Measurements from ENCODE around the gene METTL15. TPM values are rescaled to one million over a fixed set of nuclear protein-coding genes. Genes with fewer than 3 reads are reported as not detected.

The METTL15 gene
- total RNA-seq, 4 donors from 2014 or later = 9.2 to 22.5 (median 19.2) TPM

DNA sequence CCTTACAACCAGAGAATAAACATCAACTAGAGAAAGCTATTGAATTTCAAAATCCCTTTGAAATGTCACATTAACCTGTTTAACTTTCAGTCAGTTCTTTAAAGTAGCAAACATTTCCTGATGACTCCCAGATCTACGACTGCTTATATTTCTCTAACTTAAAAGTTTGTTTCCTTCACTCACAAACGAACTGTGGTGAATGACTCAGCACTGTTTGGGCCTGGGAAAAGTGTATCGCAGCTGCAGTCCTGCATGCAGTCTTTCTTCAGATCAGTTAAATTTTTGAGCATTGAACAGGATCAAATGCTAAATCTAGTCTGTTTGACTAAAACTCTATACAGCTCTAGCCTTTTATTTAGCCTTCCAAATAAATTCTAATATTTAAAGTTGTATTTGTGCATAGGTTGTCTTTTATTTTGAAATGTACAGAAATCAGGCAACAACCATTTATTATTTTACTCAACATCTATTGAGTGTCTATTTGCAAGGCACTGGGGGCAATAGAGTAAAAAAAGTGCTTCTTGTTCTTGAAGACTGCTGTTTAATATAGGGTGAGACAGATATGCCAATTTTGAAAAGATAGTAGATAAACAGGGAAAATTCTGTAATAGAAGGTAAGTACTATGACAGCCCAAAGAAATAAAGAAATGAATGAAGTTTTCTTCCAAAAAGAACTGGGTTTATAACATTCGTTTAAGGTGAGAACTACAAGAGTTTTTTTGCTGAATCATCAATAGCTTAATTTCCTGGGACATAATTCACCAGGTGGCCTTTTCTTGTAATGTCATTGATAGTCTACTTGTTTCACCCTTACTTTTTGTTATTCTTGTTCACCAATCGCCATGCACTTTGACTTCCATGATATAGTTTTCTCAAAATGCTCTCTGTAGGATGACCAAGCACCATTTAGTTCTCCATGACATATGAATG, 235.4 kb downstream of the METTL15 start:
- intact Hi-C loops (cut with DNase I; ENCODE audit: low total_unique reads) = no loop called here
- H3K4me1 ChIP-seq = peaks cover 0 to 6% (median 0%) of the 10 kb centered on the region in 4 donors
- H3K9me3 ChIP-seq = peaks cover 13 to 14% of the 10 kb centered on the region in 2 donors
- in situ Hi-C loops (cut with MboI; ENCODE audit: low pct_ligation_motif_present in 1 of 4, low pct_unique_long_range_greater_than_20kb in 1 of 4, low sequenced_read_pairs in 3 of 4) = no loop called here
- no peak overlapping the region for H3K4me3 ChIP-seq
- no peaks in the 10 kb centered on the region for H3K27me3 ChIP-seq
- DNase-seq = no peak
- WGBS, 2 donors (ENCODE audit: low coverage in 1 of 2) = 40 to 47% methylated on average over 5 of the region's 5 CpGs
- H3K36me3 ChIP-seq = no peaks in the 10 kb centered on the region
- no peak overlapping the region for H3K27ac ChIP-seq
- TF ChIP-seq, protein P1, sequence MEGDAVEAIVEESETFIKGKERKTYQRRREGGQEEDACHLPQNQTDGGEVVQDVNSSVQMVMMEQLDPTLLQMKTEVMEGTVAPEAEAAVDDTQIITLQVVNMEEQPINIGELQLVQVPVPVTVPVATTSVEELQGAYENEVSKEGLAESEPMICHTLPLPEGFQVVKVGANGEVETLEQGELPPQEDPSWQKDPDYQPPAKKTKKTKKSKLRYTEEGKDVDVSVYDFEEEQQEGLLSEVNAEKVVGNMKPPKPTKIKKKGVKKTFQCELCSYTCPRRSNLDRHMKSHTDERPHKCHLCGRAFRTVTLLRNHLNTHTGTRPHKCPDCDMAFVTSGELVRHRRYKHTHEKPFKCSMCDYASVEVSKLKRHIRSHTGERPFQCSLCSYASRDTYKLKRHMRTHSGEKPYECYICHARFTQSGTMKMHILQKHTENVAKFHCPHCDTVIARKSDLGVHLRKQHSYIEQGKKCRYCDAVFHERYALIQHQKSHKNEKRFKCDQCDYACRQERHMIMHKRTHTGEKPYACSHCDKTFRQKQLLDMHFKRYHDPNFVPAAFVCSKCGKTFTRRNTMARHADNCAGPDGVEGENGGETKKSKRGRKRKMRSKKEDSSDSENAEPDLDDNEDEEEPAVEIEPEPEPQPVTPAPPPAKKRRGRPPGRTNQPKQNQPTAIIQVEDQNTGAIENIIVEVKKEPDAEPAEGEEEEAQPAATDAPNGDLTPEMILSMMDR (IDR thresholded peaks at IDR 0.05) = no peak
- TF ChIP-seq EP300 (IDR thresholded peaks at IDR 0.05; ENCODE audit: low read depth) (no peak), POLR2A (IDR thresholded peaks at IDR 0.05) (no peak), POLR2AphosphoS5 (IDR thresholded peaks at IDR 0.05) (no peak)

DNA sequence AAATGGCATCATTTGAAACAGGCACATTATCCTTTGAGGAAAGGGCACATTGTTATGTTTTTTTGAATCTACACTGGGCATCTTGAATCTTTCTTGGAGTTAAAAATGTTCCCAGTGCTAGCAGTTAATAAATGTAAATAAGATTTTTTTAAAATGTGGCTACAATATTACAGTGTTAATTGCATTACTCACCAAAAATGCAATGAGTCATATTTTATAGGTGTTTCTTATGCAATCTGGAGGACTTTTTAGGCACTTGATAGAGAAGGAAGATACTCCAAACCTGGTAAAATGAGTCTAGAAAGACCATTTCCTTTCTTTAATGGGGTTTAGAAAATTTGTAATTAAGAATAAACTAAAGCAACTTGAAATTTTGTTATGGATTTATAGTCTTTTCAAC, 238.0 kb downstream of the METTL15 start:
- intact Hi-C loops (cut with DNase I; ENCODE audit: low total_unique reads) (no loop called here), in situ Hi-C loops (cut with MboI; ENCODE audit: low pct_ligation_motif_present in 1 of 4, low pct_unique_long_range_greater_than_20kb in 1 of 4, low sequenced_read_pairs in 3 of 4) (no loop called here)
- H3K27ac ChIP-seq = no peak overlapping the region
- no peak for DNase-seq
- H3K9me3 ChIP-seq = no peaks in the 10 kb centered on the region
- peaks cover 0 to 6% (median 0%) of the 10 kb centered on the region in 4 donors for H3K4me1 ChIP-seq
- no peaks in the 10 kb centered on the region for H3K27me3 ChIP-seq
- no peak overlapping the region for H3K4me3 ChIP-seq
- H3K36me3 ChIP-seq = no peaks in the 10 kb centered on the region
- no peak for TF ChIP-seq EP300 (IDR thresholded peaks at IDR 0.05; ENCODE audit: low read depth)
- TF ChIP-seq POLR2AphosphoS5 (IDR thresholded peaks at IDR 0.05) = no peak
- TF ChIP-seq POLR2A (IDR thresholded peaks at IDR 0.05) = no peak
- TF ChIP-seq, protein P1 (IDR thresholded peaks at IDR 0.05) = no peak

DNA sequence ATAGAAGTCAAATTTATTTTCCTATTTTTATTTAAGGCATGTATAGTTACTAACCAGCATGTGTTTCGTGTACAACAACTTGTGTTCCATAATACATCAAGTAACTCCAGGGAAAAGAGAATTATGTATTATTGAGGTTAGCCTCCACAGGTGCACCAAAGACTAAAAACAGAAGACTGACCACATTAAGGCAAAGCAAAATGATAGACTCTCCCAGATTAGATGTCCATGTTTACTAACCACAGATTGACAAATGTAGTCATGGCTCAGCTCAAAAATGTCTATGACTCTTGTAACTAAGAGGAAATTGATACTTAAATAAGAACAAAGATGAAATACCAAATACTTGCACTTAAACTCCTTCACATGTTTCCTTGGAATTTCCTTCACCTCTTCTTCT, 238.5 kb downstream of the METTL15 start:
- intact Hi-C loops (cut with DNase I; ENCODE audit: low total_unique reads) (no loop called here), in situ Hi-C loops (cut with MboI; ENCODE audit: low pct_ligation_motif_present in 1 of 4, low pct_unique_long_range_greater_than_20kb in 1 of 4, low sequenced_read_pairs in 3 of 4) (no loop called here)
- Histone ChIP-seq H3K36me3 (no peaks in the 10 kb centered on the region), H3K27ac (no peak overlapping the region), H3K4me3 (no peak overlapping the region), H3K27me3 (no peaks in the 10 kb centered on the region), H3K9me3 (no peaks in the 10 kb centered on the region), H3K4me1 (peaks cover 0 to 6% (median 0%) of the 10 kb centered on the region in 4 donors)
- DNase-seq = no peak
- 77 to 98% methylated on average over 1 of the region's 1 CpG for WGBS, 2 donors (ENCODE audit: low coverage in 1 of 2)
- TF ChIP-seq EP300 (IDR thresholded peaks at IDR 0.05; ENCODE audit: low read depth) = no peak
- TF ChIP-seq, protein P1 (IDR thresholded peaks at IDR 0.05) = no peak
- no peak for TF ChIP-seq POLR2A (IDR thresholded peaks at IDR 0.05)
- no peak for TF ChIP-seq POLR2AphosphoS5 (IDR thresholded peaks at IDR 0.05)

DNA sequence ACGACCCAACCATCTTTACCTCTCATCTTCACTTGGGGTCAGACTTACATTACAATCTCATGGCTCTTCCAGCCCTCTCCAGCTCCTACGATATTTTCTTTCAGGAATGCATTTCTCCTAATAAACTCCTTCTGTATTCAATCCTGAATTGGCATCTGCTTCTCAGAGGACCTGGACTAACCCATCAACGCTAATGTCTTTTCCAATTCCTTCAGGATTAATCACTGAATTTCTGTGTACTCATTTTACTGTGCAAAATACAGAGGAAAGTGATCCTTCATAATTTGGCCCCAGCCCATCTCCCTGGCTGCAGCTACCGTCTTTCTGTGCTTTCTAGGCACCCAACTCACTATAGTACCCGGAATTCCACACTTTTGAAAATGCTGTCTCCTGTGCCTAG, 239.2 kb downstream of the METTL15 start:
- Histone ChIP-seq H3K36me3 (no peaks in the 10 kb centered on the region), H3K4me3 (no peak overlapping the region), H3K4me1 (peaks cover 0 to 6% (median 0%) of the 10 kb centered on the region in 4 donors), H3K9me3 (no peaks in the 10 kb centered on the region), H3K27ac (no peak overlapping the region), H3K27me3 (no peaks in the 10 kb centered on the region)
- DNase-seq = no peak
- TF ChIP-seq EP300 (IDR thresholded peaks at IDR 0.05; ENCODE audit: low read depth) (no peak), POLR2A (IDR thresholded peaks at IDR 0.05) (no peak), POLR2AphosphoS5 (IDR thresholded peaks at IDR 0.05) (no peak)
- TF ChIP-seq, protein P1 (IDR thresholded peaks at IDR 0.05) = no peak
- in situ Hi-C loops (cut with MboI; ENCODE audit: low pct_ligation_motif_present in 1 of 4, low pct_unique_long_range_greater_than_20kb in 1 of 4, low sequenced_read_pairs in 3 of 4) = no loop called here
- 83 to 86% methylated on average over 5 of the region's 5 CpGs for WGBS, 2 donors (ENCODE audit: low coverage in 1 of 2)
- intact Hi-C loops (cut with DNase I; ENCODE audit: low total_unique reads) = no loop called here

Data from transverse colon (tissue), 4 donors.